ENCODE data around the gene GMPR. TPM values are rescaled to one million over a fixed set of nuclear protein-coding genes. Genes with fewer than 3 reads are reported as not detected.

The GMPR gene
- total RNA-seq, 4 donors from 2014 or later: 14.0 to 21.8 (median 15.8) TPM

GRCh38 chr6:16343593-16343992 lies 105.2 kb downstream of the GMPR start:
- H3K36me3 ChIP-seq: no peaks in the 10 kb centered on the region

DNA sequence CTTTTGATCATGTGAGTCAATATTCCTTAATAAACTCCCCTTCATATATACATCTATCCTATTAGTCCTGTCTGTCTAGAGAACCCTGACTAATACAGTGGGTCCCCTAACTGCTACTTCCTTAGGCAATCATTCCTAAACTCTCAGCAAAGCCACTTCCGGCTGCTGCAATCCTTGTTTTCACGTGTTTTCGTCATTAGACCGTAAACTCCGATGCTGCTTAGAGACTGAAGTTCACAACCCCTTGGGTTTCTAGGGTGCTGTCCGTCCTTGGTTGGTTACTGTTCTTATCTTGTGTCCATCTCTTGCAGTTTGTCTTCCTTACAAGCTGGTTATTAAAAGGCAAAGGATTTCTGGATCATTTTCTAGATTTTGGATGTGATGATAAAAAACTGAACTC lies 106.4 kb downstream of the GMPR start:
- no peak overlapping the region for H3K27ac ChIP-seq
- WGBS, 2 donors: 62 to 75% methylated on average over 6 of the region's 6 CpGs
- TF ChIP-seq, protein P1, sequence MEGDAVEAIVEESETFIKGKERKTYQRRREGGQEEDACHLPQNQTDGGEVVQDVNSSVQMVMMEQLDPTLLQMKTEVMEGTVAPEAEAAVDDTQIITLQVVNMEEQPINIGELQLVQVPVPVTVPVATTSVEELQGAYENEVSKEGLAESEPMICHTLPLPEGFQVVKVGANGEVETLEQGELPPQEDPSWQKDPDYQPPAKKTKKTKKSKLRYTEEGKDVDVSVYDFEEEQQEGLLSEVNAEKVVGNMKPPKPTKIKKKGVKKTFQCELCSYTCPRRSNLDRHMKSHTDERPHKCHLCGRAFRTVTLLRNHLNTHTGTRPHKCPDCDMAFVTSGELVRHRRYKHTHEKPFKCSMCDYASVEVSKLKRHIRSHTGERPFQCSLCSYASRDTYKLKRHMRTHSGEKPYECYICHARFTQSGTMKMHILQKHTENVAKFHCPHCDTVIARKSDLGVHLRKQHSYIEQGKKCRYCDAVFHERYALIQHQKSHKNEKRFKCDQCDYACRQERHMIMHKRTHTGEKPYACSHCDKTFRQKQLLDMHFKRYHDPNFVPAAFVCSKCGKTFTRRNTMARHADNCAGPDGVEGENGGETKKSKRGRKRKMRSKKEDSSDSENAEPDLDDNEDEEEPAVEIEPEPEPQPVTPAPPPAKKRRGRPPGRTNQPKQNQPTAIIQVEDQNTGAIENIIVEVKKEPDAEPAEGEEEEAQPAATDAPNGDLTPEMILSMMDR (IDR thresholded peaks at IDR 0.05): no peak
- TF ChIP-seq EP300 (IDR thresholded peaks at IDR 0.05) (no peak), POLR2A (IDR thresholded peaks at IDR 0.05) (no peak)

More at GRCh38 chr6:16343593-16343992, 105.2 kb downstream of the GMPR start:
- 97 to 98% methylated on average over 8 of the region's 8 CpGs for WGBS, 2 donors
- Histone ChIP-seq H3K27ac (no peak overlapping the region), H3K4me3 (no peak overlapping the region), H3K27me3 (no peaks in the 10 kb centered on the region), H3K9me3 (no peaks in the 10 kb centered on the region), H3K4me1 (peaks cover 0 to 29% (median 7%) of the 10 kb centered on the region in 4 donors)
- no peak for DNase-seq (ENCODE audit: low spot score in 2 of 2)
- TF ChIP-seq EP300 (IDR thresholded peaks at IDR 0.05) (no peak), POLR2A (IDR thresholded peaks at IDR 0.05) (no peak)

More for the DNA sequence above, 106.4 kb downstream of the GMPR start:
- Histone ChIP-seq H3K36me3 (no peaks in the 10 kb centered on the region), H3K27me3 (no peaks in the 10 kb centered on the region), H3K4me3 (no peak overlapping the region), H3K4me1 (peaks cover 0 to 19% (median 2%) of the 10 kb centered on the region in 4 donors), H3K9me3 (no peaks in the 10 kb centered on the region)
- no peak for DNase-seq (ENCODE audit: low spot score in 2 of 2)

Small RNAs within 50 kb of the gene (small RNA-seq; reads per million reads assigned to genes)
- gene RF00019 (not detected), gene RNU6-1114P (not detected)

Other genes with a start within 250 kb of the GMPR start
- 10 to 100 TPM; 23.4 to 43.3 (median 29.7) TPM for gene MYLIP, start 109.5 kb upstream of the GMPR start, total RNA-seq